NCI-H2196 treated with DMSO at 0.1 percent for 48 hours (cell line): ENCODE data around the gene SEPTIN5.

Source experiments
- DNase-seq: peaks from one replicate; lab custom pipeline; 2025; ENCODE audit not compliant: unreplicated experiment; lab: John Stamatoyannopoulos, UW

The SEPTIN5 gene

GRCh38 chr22:19747551-19747950 lies 33.2 kb downstream of the SEPTIN5 start:
- no peak for DNase-seq

- no peak for DNase-seq
Observed at GRCh38 chr22:19748139-19748538, 33.8 kb downstream of the SEPTIN5 start.

GRCh38 chr22:19748991-19749664 lies 34.8 kb downstream of the SEPTIN5 start:
- no peak for DNase-seq

- no peak for DNase-seq
Observed at GRCh38 chr22:19749876-19750275, 35.6 kb downstream of the SEPTIN5 start.

- DNase-seq = no peak
Observed at GRCh38 chr22:19750507-19751490, 36.5 kb downstream of the SEPTIN5 start.

GRCh38 chr22:19751497-19752245 lies 37.4 kb downstream of the SEPTIN5 start:
- no peak for DNase-seq

GRCh38 chr22:19753090-19753842 lies 39.0 kb downstream of the SEPTIN5 start:
- no peak for DNase-seq

GRCh38 chr22:19753996-19754700 lies 39.8 kb downstream of the SEPTIN5 start:
- DNase-seq = no peak

GRCh38 chr22:19754701-19755144 lies 40.4 kb downstream of the SEPTIN5 start:
- DNase-seq = no peak

GRCh38 chr22:19755145-19755710 lies 40.9 kb downstream of the SEPTIN5 start:
- no peak for DNase-seq

- no peak for DNase-seq
Observed at GRCh38 chr22:19755722-19756287, 41.5 kb downstream of the SEPTIN5 start.

GRCh38 chr22:19756288-19757128 lies 42.2 kb downstream of the SEPTIN5 start:
- DNase-seq = peak; percentile 21

GRCh38 chr22:19757140-19757984 lies 43.1 kb downstream of the SEPTIN5 start:
- DNase-seq = no peak

- no peak for DNase-seq
Observed at GRCh38 chr22:19757985-19758895, 43.9 kb downstream of the SEPTIN5 start.

- DNase-seq = no peak
Observed at GRCh38 chr22:19758896-19759426, 44.7 kb downstream of the SEPTIN5 start.

GRCh38 chr22:19759427-19760057 lies 45.2 kb downstream of the SEPTIN5 start:
- no peak for DNase-seq
